Stimulated activated CD4-positive, alpha-beta T cell treated with anti-CD3 and anti-CD28 coated beads, Interleukin-15, amount 100 ng/mL, for 48 hours (primary cell): ENCODE data around the gene SORBS1.
A peak's percentile ranks its signal among the peaks of the same experiment; 100 is the strongest.
"Not testable (repeated sequence)": the region's sequence is repeated elsewhere in the genome, so short reads cannot be mapped to it uniquely, and the experiment has no call there.

Experiments
- DNase-seq, 2 donors: peaks; one replicate each; pipeline ENCODE4 v3.0.0-alpha.2; 2020; ENCODE audit warnings: low read depth in 2 of 2

Gene SORBS1

DNA sequence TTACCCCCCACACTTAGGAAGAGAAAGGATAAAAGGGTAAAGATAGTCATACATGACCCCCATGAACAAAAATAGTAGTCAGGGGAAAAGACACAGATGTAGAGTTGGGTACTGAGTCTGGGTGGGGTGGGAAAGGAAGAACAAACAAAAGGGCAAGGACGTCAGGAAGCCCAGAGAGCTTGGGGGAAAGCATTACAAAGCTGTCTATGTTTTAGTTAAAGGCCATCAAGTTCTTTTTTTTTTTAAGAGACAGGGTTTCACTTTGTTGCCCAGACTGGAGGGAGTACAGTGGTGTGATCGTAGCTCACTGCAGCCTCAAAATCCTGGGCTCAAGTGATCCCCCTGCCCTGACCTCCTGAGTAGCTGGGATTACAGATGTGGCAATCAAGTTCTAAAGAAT, 172.0 kb downstream of the SORBS1 start:
- no peak for DNase-seq

DNA sequence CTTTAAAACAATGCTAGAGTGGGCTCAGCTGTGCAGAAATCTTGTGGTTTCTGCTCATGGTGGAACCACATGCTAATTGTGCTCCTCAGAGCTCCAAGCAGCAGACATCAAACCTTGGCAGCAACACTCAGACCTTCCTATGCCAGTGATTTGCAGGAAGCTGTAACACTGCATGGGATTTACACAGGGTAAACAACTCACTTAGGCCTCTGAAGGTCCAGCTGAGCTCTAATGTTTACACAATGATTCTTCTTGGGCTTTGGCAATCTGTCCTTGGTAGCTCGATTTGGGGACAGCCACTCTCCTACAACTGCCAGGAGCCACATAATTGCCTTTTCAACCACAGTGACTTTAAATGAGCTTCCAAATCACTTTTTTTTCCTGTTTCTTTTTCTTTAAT, 172.6 kb downstream of the SORBS1 start:
- no peak for DNase-seq

DNA sequence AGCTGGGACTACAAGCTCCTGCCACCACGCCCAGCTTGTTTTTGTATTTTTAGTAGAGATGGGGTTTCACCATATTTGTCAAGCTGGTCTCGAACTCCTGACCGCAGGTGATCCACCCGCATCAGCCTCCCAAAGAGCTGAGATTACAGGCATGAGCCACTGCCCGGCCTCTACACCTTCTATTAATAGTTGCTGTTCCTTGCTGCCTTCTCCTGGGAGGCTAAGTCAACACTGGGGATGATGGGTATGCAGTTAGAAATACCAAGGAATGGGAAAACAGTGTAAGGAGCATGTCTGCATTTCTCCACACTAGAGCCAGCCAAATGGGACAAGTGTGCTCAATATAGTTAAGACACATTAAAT, 173.1 kb downstream of the SORBS1 start:
- no peak for DNase-seq

- DNase-seq, result peak in 1 of 2 donors; percentile 33
Observed at GRCh38 chr10:95384011-95384704, 177.0 kb downstream of the SORBS1 start.

- no peak for DNase-seq
Observed at GRCh38 chr10:95382596-95382995, 178.6 kb downstream of the SORBS1 start.

GRCh38 chr10:95382174-95382573, 179.0 kb downstream of the SORBS1 start:
- DNase-seq, result no peak

GRCh38 chr10:95377950-95378349, 183.2 kb downstream of the SORBS1 start:
- DNase-seq, result no peak

DNA sequence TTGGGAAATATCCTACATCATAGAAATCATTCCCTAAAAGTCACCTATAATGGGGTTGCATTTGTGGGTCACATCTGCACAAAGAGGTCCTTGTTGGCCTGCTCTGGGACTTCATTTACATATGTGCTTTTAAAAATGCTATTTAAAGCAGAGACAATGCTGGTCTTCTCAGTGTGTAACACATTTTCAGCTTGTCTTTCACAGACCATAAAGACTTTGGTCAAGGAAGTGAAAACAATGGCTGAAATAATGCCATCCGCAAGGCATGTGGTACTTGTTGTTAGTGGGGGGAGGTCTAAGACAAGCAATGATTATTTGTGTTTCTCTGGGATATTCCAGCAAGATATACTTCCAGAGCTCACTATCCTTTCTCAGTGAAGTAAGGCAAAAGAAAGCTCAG, 185.8 kb downstream of the SORBS1 start:
- DNase-seq, result no peak

GRCh38 chr10:95374597-95375209, 186.5 kb downstream of the SORBS1 start:
- peak; percentile 55 to 61 for DNase-seq

DNA sequence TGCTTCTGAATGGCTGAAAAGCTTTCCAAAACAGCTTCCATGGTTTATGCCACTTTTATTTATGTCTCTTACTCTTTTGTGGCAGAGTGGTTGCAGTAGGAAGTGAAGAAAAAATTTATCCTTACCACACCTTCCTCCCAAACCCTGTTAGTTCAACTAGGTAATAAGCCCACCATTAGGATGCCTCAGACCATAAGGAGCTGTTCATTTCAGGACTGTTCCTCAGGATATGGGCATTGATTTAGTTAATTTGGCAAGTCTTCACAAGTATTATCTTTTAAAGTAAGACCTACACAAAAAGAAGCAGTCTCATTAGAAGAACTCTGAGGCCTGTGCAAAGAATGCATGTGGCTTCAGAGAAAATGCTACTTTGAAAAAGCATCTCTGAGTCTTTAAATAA, 187.5 kb downstream of the SORBS1 start:
- no peak for DNase-seq

- no peak for DNase-seq
Observed at GRCh38 chr10:95364342-95364741, 196.8 kb downstream of the SORBS1 start.

GRCh38 chr10:95363303-95363912, 197.8 kb downstream of the SORBS1 start:
- DNase-seq, result peak in 1 of 2 donors; percentile 47

GRCh38 chr10:95360122-95360714, 201.0 kb downstream of the SORBS1 start:
- DNase-seq, result no peak

GRCh38 chr10:95359466-95359865, 201.7 kb downstream of the SORBS1 start:
- DNase-seq, result no peak

DNA sequence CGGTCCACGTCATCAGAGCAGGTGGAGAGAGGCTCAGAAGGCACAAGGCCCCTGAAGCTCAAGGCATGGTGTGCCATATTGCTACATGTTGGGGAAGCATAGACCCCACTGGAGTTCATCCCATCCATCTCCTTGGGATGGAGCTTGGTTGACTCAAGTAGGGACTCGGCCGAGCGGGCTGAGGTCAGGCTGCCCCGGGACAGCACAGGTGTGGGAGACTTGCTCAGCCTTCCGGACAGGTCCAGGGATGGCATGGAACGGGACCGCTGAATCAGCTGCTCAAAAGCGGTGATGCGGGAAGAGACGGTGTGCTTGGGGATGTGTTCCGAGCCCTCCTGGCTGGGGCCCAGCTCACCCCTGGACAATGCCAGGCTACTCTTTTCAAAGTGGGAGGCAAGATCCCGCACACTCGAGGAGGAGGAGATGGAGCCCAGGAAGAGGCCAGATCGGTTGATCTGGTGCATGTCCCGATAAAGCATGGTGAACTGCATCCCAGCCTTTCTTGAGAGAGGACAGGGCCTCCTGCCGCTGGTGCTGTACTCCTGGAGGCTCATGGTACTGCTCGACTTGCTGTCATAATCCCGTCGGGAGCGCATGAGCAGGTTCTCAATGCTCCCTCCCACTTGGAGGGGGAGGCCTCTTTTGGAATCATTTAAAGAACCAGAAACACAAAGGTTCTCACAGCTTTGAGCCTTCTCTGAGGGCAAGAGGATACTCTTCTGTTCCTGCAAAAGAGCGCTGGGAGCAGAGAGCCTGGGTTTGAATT, 204.8 kb downstream of the SORBS1 start:
- DNase-seq, result no peak

DNA sequence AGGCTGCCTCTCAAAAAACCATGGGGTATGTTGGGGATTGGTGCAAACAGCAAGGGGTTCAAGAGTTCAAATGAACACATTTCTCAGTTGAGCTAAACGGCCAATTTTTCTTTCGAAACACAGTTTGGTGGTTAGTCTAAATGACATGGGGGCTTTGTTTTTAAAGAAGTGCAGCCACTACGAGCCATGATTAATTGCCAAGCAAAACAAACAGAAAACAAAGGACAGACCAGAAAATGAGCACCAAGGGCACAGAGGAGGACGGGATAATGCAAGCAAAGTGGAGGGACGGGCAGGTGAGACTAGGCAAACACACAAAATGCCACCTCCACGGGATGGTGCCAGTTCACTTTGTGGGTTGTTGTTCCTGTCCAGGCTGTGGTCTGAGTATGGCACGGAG, 205.9 kb downstream of the SORBS1 start:
- DNase-seq, result no peak

- DNase-seq, result no peak
Observed at GRCh38 chr10:95354110-95354509, 207.1 kb downstream of the SORBS1 start.

GRCh38 chr10:95353123-95353522, 208.0 kb downstream of the SORBS1 start:
- DNase-seq, result no peak

GRCh38 chr10:95352684-95353083, 208.5 kb downstream of the SORBS1 start:
- no peak for DNase-seq

DNA sequence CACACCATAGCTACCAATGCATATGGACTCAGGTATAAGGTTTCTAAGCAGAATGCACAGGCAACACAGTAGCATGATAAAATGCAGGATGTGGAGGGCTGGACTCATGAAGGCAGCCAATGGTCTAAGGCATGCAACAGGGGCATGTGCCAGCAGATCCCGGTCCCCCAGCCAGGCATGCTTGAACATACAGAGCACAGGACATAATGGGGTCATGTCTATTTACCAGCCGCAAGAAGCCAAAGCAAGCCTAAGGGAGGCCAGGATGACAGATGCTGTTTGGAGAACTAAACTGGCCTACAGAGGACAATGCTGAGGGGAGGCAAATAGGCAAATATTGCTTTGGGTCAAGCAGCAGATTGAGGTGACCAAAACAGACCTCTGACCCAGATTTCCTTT, 210.3 kb downstream of the SORBS1 start:
- DNase-seq, result no peak

- DNase-seq, result no peak
Observed at GRCh38 chr10:95350219-95350829, 210.8 kb downstream of the SORBS1 start.

GRCh38 chr10:95347402-95347766, 213.8 kb downstream of the SORBS1 start:
- DNase-seq, result not testable (repeated sequence)
